ENCODE data around the gene BCDIN3D.

BCDIN3D gene

DNA sequence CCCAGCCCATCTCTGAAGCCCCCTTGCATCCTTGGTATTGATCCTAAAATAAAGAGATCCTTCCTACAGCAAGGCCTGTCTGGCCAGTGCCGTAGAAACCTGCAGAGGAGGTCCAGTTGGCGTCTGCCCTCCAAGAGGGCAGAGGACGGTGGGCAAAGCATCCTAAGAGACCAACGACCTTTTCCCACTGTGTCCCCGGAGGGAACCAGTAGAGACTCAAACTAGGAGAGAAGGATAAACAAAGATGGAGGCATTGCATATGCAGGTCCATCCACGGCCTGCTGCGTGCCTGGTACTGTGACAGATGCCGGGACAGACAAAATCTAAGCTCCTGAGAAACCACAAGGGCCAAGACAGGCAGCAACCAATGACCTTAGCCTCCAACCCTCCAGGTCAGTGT lies 18.5 kb downstream of the BCDIN3D start:
- H3K27ac ChIP-seq: no peak overlapping the region
- TF ChIP-seq ZFX (IDR thresholded peaks at IDR 0.05; ENCODE audit: borderline replicate concordance): no peak
- TF ChIP-seq, protein P1, sequence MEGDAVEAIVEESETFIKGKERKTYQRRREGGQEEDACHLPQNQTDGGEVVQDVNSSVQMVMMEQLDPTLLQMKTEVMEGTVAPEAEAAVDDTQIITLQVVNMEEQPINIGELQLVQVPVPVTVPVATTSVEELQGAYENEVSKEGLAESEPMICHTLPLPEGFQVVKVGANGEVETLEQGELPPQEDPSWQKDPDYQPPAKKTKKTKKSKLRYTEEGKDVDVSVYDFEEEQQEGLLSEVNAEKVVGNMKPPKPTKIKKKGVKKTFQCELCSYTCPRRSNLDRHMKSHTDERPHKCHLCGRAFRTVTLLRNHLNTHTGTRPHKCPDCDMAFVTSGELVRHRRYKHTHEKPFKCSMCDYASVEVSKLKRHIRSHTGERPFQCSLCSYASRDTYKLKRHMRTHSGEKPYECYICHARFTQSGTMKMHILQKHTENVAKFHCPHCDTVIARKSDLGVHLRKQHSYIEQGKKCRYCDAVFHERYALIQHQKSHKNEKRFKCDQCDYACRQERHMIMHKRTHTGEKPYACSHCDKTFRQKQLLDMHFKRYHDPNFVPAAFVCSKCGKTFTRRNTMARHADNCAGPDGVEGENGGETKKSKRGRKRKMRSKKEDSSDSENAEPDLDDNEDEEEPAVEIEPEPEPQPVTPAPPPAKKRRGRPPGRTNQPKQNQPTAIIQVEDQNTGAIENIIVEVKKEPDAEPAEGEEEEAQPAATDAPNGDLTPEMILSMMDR (IDR thresholded peaks at IDR 0.05): no peak

DNA sequence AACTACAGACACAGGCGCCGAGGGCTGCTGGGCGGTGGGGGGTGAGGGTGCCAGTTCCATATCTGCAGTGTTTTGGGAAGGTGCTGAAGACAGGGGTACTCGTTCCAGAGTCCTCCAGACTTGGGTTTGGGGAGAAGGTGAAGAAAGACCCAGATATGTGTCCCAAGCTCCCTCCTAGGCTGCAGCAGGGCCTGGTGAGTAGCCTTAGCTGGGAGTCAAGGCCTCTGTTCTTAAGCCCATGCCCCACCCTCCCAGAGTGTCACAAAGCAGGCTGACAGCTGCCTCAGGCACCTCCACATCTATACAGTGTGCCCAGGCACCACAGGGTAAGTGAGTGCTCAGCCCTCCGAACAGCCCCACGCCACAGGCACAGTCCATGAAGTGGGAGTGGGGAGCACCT lies 19.0 kb downstream of the BCDIN3D start:
- TF ChIP-seq, protein P1 (IDR thresholded peaks at IDR 0.05): no peak
- TF ChIP-seq ZFX (IDR thresholded peaks at IDR 0.05; ENCODE audit: borderline replicate concordance): no peak
- H3K27ac ChIP-seq: no peak overlapping the region

DNA sequence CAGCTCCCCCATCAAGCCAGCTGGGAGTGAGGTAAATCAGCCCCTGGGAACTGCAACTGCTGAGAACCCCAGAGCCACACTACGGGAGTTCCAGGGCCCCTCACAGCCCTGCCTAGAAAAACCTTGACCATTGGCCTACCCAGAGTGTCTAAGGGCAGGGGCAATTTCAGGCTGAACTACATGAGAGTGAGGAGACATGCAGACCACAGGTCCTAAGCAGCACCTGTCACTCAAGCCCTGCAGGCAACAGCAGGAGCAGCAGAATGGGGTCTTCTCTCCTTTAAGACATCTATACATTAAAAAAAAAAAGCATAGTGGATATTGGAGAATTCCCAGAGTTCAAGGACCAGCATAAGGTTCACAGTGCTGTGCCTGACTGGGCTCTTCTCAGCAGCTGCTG lies 19.6 kb downstream of the BCDIN3D start:
- H3K27ac ChIP-seq: no peak overlapping the region
- TF ChIP-seq, protein P1 (IDR thresholded peaks at IDR 0.05): no peak
- TF ChIP-seq ZFX (IDR thresholded peaks at IDR 0.05; ENCODE audit: borderline replicate concordance): no peak

DNA sequence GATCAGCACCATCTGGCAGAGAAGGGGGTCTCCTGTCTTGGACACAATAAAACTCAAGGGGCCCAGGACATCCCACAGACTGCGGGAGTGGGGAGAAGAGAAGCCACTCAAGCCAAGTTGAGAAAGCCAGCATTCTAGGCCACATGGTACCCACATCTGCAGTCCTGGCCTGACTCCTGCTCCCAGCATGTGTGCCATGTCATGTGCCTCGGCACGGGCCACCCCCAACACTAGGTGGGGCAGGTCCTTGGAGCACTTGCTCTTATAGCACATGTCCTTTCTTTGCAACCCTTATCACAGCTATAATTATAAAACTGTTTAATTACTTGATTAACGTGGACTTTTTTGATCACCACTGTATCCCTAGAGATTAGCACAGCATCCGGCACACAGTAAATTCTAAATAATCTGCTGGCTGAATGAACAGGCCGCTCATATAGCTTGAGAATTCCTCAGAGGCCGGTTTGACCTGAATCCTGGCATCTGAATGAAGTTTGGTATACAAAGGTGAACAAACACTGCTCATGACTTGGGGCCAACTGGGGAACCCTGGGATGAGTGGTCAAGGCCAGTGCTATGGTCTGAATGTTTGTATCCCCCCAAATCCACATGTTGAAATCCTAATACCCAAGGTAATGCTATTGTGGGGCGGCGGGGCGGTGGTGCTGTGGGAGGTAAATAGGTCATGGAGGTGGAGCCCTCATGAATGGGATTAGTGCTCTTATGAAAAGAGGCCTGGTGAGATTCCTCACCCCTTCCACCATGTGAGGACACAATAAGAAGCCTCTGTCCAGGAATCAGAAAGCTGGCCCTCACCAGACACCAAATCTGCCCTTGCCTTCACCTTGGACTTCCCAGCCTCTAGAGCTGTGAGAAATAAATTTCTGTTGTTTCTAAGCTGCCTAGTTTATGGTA lies 21.3 kb downstream of the BCDIN3D start:
- H3K27ac ChIP-seq: no peak overlapping the region
- TF ChIP-seq, protein P1 (IDR thresholded peaks at IDR 0.05): no peak
- TF ChIP-seq ZFX (IDR thresholded peaks at IDR 0.05; ENCODE audit: borderline replicate concordance): no peak

DNA sequence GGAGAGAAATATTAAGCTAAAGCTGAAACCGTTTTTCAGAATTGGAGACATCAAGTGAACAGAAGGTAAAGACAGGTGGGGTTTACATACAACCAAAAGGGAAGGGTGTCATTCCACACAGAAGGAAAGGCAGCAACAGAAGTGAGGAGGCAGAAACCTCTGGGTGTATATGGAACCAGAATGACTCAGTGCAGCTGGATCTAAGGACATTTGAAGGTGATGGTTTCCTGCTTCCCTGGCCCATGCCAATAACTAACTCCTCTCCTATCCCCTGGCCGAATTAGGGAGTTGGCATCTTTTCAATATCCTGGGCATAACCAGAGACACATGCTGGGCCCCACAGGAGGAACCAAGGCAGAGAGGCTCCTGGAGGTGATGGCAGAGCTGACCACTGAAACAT lies 23.1 kb downstream of the BCDIN3D start:
- TF ChIP-seq, protein P1 (IDR thresholded peaks at IDR 0.05): no peak
- no peak for TF ChIP-seq ZFX (IDR thresholded peaks at IDR 0.05; ENCODE audit: borderline replicate concordance)
- H3K27ac ChIP-seq: no peak overlapping the region

DNA sequence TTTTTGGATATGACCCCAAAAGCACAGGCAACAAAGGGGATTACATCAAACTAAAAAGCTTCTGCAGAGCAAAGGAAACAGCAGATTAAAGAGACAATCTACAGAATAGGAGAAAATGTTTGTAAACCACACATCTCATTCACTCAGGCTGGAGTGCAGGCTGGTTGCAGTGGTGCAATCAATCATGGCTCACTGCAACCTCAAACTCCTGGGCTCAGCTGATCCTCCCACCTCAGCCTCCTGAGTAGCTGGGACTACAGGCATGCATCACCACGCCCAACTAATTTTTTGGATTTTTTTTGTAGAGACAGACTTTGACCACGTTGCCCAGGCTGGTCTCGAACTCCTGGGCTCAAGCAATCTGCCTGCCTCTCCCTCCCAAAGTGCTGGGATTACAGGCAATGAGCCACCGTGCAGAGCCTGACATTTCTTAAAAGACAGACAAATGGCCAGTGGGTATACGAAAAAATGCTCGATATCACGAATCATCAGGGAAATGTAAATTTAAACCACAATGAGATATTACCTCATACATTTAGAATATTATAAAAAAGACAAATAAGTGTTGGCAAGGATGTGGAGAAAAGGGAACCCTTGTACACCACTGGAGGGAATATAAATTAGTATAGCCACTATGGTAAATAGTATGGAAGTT lies 24.5 kb downstream of the BCDIN3D start:
- TF ChIP-seq, protein P1 (IDR thresholded peaks at IDR 0.05): no peak
- no peak for TF ChIP-seq ZFX (IDR thresholded peaks at IDR 0.05; ENCODE audit: borderline replicate concordance)
- no peak overlapping the region for H3K27ac ChIP-seq

DNA sequence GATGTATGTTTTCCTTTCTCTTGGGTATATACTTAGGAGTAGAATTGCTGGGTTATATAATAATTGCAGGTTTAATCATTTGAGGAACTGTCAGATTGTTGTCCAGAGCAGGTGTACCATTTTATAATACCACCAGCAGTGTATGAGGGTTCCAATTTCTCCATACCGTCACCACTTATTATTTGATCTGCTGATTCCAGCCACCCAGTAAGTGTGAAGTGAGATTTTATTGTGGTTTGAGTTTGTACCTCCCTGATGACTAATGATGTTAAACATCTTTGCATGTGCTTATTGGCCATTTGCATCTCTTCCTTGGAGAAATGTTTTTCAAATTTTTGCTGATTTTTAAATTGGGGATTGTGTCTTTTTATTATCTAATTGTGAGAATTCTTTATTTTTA lies 29.8 kb downstream of the BCDIN3D start:
- no peak for TF ChIP-seq ZFX (IDR thresholded peaks at IDR 0.05; ENCODE audit: borderline replicate concordance)
- TF ChIP-seq, protein P1 (IDR thresholded peaks at IDR 0.05): no peak
- no peak overlapping the region for H3K27ac ChIP-seq
